Natural killer cell treated with Interleukin-12 subunit alpha and Interleukin-12 subunit beta and Interleukin-15 and Interleukin-18, amount 100 ng/mL, for 72 hours (primary cell): ENCODE measurements around the gene ITSN1. TPM values are rescaled to one million over a fixed set of nuclear protein-coding genes. Genes with fewer than 3 reads are reported as not detected.

Experiments
- ATAC-seq, 2 donors: fragments of 150-1000 bp; cut with Tn5 transposase in 1 of 2; sonication (Bioruptor Pico), chemical (Tn5 transposase) in 1 of 2; 2 replicates each; pipeline ENCODE4 v1.10.0; 2021
- DNase-seq: peaks from one replicate; pipeline ENCODE4 v3.0.0; 2022; ENCODE audit warnings: low spot score
- H3K27ac Mint-ChIP-seq, 2 donors: 1 replicate in 1 of 2; 2 replicates in 1 of 2; pipeline ENCODE4 v1.8.0; 2022; ENCODE audit warnings: mixed read lengths in 2 of 2, mild to moderate bottlenecking in 1 of 2, moderate library complexity in 1 of 2
- H3K27me3 Mint-ChIP-seq, 2 donors: 1 replicate in 1 of 2; 2 replicates in 1 of 2; pipeline ENCODE4 v1.8.0; 2022; ENCODE audit warnings: mixed read lengths in 2 of 2
- H3K36me3 Mint-ChIP-seq: one replicate; pipeline ENCODE4 v1.8.0; 2022; ENCODE audit warnings: mixed read lengths
- H3K4me1 Mint-ChIP-seq, 2 donors: 1 replicate in 1 of 2; 2 replicates in 1 of 2; pipeline ENCODE4 v1.8.0; 2022; ENCODE audit warnings: low read depth in 2 of 2, mixed read lengths in 2 of 2, mild to moderate bottlenecking in 1 of 2
- H3K4me3 Mint-ChIP-seq: one replicate; pipeline ENCODE4 v1.8.0; 2022; ENCODE audit warnings: mixed read lengths
- H3K9me3 Mint-ChIP-seq: 2 replicates; pipeline ENCODE4 v1.8.0; 2022; ENCODE audit warnings: mixed read lengths
- total RNA-seq, 2 donors: library from RNA; stranded (reverse); gene quantifications; one replicate each; pipeline ENCODE4 v1.2.3, GENCODE V29; 2022

Gene ITSN1
- total RNA-seq, 2 donors from 2014 or later: 4.0 to 8.1 TPM

- no peaks in the 10 kb centered on the region for H3K4me1 Mint-ChIP-seq
- H3K27me3 Mint-ChIP-seq: peaks cover 8 to 12% of the 10 kb centered on the region in 2 donors
- no peaks in the 10 kb centered on the region for H3K9me3 Mint-ChIP-seq
- DNase-seq (no peak), ATAC-seq (no peak)
- H3K27ac Mint-ChIP-seq: no peak overlapping the region
- H3K36me3 Mint-ChIP-seq: no peaks in the 10 kb centered on the region
- H3K4me3 Mint-ChIP-seq: no peak overlapping the region
These were observed 40.8 kb downstream of the ITSN1 start for GRCh38 chr21:33682992-33683627.

GRCh38 chr21:33684068-33684467, 41.8 kb downstream of the ITSN1 start:
- DNase-seq (no peak), ATAC-seq (no peak)
- Mint-ChIP-seq H3K36me3 (no peaks in the 10 kb centered on the region), H3K4me1 (no peaks in the 10 kb centered on the region), H3K27me3 (peaks cover 9 to 10% of the 10 kb centered on the region in 2 donors), H3K9me3 (no peaks in the 10 kb centered on the region), H3K4me3 (no peak overlapping the region), H3K27ac (no peak overlapping the region)

GRCh38 chr21:33684923-33685560, 42.7 kb downstream of the ITSN1 start:
- ATAC-seq: no peak
- no peak for DNase-seq
- Mint-ChIP-seq H3K36me3 (no peaks in the 10 kb centered on the region), H3K27ac (no peak overlapping the region), H3K4me1 (no peaks in the 10 kb centered on the region), H3K4me3 (no peak overlapping the region), H3K27me3 (peaks cover 9 to 10% of the 10 kb centered on the region in 2 donors), H3K9me3 (no peaks in the 10 kb centered on the region)

GRCh38 chr21:33685613-33686197, 43.4 kb downstream of the ITSN1 start:
- DNase-seq: no peak
- peaks cover 9 to 10% of the 10 kb centered on the region in 2 donors for H3K27me3 Mint-ChIP-seq
- H3K9me3 Mint-ChIP-seq: no peaks in the 10 kb centered on the region
- H3K36me3 Mint-ChIP-seq: no peaks in the 10 kb centered on the region
- H3K27ac Mint-ChIP-seq: no peak overlapping the region
- H3K4me1 Mint-ChIP-seq: no peaks in the 10 kb centered on the region
- no peak overlapping the region for H3K4me3 Mint-ChIP-seq
- ATAC-seq: no peak

GRCh38 chr21:33686386-33686785, 44.1 kb downstream of the ITSN1 start:
- peaks cover 9 to 10% of the 10 kb centered on the region in 2 donors for H3K27me3 Mint-ChIP-seq
- no peak for ATAC-seq
- DNase-seq: no peak
- H3K4me3 Mint-ChIP-seq: no peak overlapping the region
- H3K27ac Mint-ChIP-seq: no peak overlapping the region
- no peaks in the 10 kb centered on the region for H3K9me3 Mint-ChIP-seq
- H3K36me3 Mint-ChIP-seq: no peaks in the 10 kb centered on the region
- H3K4me1 Mint-ChIP-seq: no peaks in the 10 kb centered on the region

- Mint-ChIP-seq H3K36me3 (no peaks in the 10 kb centered on the region), H3K9me3 (no peaks in the 10 kb centered on the region), H3K4me3 (no peak overlapping the region), H3K27me3 (peaks cover 9 to 10% of the 10 kb centered on the region in 2 donors), H3K27ac (no peak overlapping the region), H3K4me1 (no peaks in the 10 kb centered on the region)
- ATAC-seq (no peak), DNase-seq (no peak)
These were observed 45.3 kb downstream of the ITSN1 start for GRCh38 chr21:33687634-33688033.

GRCh38 chr21:33688353-33688752, 46.1 kb downstream of the ITSN1 start:
- no peak for ATAC-seq
- no peak for DNase-seq
- no peak overlapping the region for H3K4me3 Mint-ChIP-seq
- no peaks in the 10 kb centered on the region for H3K4me1 Mint-ChIP-seq
- peaks cover 9 to 10% of the 10 kb centered on the region in 2 donors for H3K27me3 Mint-ChIP-seq
- no peak overlapping the region for H3K27ac Mint-ChIP-seq
- no peaks in the 10 kb centered on the region for H3K36me3 Mint-ChIP-seq
- no peaks in the 10 kb centered on the region for H3K9me3 Mint-ChIP-seq

- DNase-seq (no peak), ATAC-seq (no peak)
- no peak overlapping the region for H3K27ac Mint-ChIP-seq
- H3K4me3 Mint-ChIP-seq: no peak overlapping the region
- H3K36me3 Mint-ChIP-seq: no peaks in the 10 kb centered on the region
- H3K27me3 Mint-ChIP-seq: peaks cover 0 to 2% of the 10 kb centered on the region in 2 donors
- no peaks in the 10 kb centered on the region for H3K9me3 Mint-ChIP-seq
- no peaks in the 10 kb centered on the region for H3K4me1 Mint-ChIP-seq
These were observed 48.6 kb downstream of the ITSN1 start for GRCh38 chr21:33690874-33691273.

GRCh38 chr21:33691945-33692603, 49.8 kb downstream of the ITSN1 start:
- Mint-ChIP-seq H3K9me3 (no peaks in the 10 kb centered on the region), H3K4me1 (no peaks in the 10 kb centered on the region), H3K4me3 (no peak overlapping the region), H3K36me3 (no peaks in the 10 kb centered on the region), H3K27ac (no peak overlapping the region), H3K27me3 (peaks cover 0 to 2% of the 10 kb centered on the region in 2 donors)
- DNase-seq (no peak), ATAC-seq (no peak)

GRCh38 chr21:33695813-33696212, 53.5 kb downstream of the ITSN1 start:
- DNase-seq (no peak), ATAC-seq (no peak)
- Mint-ChIP-seq H3K4me1 (no peaks in the 10 kb centered on the region), H3K27ac (no peak overlapping the region), H3K36me3 (no peaks in the 10 kb centered on the region), H3K4me3 (no peak overlapping the region), H3K9me3 (no peaks in the 10 kb centered on the region), H3K27me3 (peaks cover 0 to 4% of the 10 kb centered on the region in 2 donors)

GRCh38 chr21:33696465-33696864, 54.2 kb downstream of the ITSN1 start:
- no peak for DNase-seq
- H3K9me3 Mint-ChIP-seq: no peaks in the 10 kb centered on the region
- no peak for ATAC-seq
- H3K4me1 Mint-ChIP-seq: no peaks in the 10 kb centered on the region
- H3K27me3 Mint-ChIP-seq: peaks cover 0 to 4% of the 10 kb centered on the region in 2 donors
- no peak overlapping the region for H3K4me3 Mint-ChIP-seq
- no peaks in the 10 kb centered on the region for H3K36me3 Mint-ChIP-seq
- H3K27ac Mint-ChIP-seq: no peak overlapping the region

GRCh38 chr21:33698087-33698860, 56.0 kb downstream of the ITSN1 start:
- DNase-seq: no peak
- Mint-ChIP-seq H3K4me3 (no peak overlapping the region), H3K36me3 (no peaks in the 10 kb centered on the region), H3K4me1 (no peaks in the 10 kb centered on the region), H3K27me3 (peaks cover 0 to 4% of the 10 kb centered on the region in 2 donors), H3K27ac (no peak overlapping the region), H3K9me3 (no peaks in the 10 kb centered on the region)
- no peak for ATAC-seq

GRCh38 chr21:33699277-33699676, 57.0 kb downstream of the ITSN1 start:
- Mint-ChIP-seq H3K27me3 (peaks cover 0 to 4% of the 10 kb centered on the region in 2 donors), H3K36me3 (no peaks in the 10 kb centered on the region)
- ATAC-seq: no peak

More at GRCh38 chr21:33699277-33699676, 57.0 kb downstream of the ITSN1 start:
- no peak for DNase-seq
- Mint-ChIP-seq H3K27ac (no peak overlapping the region), H3K9me3 (no peaks in the 10 kb centered on the region), H3K4me1 (peaks cover 6 to 7% of the 10 kb centered on the region in 2 donors), H3K4me3 (no peak overlapping the region)
